ENCODE data around the gene ZNF506.
"Not testable (repeated sequence)": the region's sequence is repeated elsewhere in the genome, so short reads cannot be mapped to it uniquely, and the experiment has no call there.

ZNF506 gene

GRCh38 chr19:19745496-19746285 lies 75.9 kb downstream of the ZNF506 start:
- DNase-seq (ENCODE audit: low read depth, low spot score), result no peak

GRCh38 chr19:19744641-19745040 lies 76.9 kb downstream of the ZNF506 start:
- no peak for DNase-seq (ENCODE audit: low read depth, low spot score)

GRCh38 chr19:19743921-19744320 lies 77.6 kb downstream of the ZNF506 start:
- not testable (repeated sequence) for DNase-seq (ENCODE audit: low read depth, low spot score)

GRCh38 chr19:19743176-19743575 lies 78.4 kb downstream of the ZNF506 start:
- no peak for DNase-seq (ENCODE audit: low read depth, low spot score)

- no peak for DNase-seq (ENCODE audit: low read depth, low spot score)
Measured at GRCh38 chr19:19742773-19743172, 78.8 kb downstream of the ZNF506 start.
